HG03045 (cell line): ENCODE results near the gene PPP4R2.

ENCODE experiments used
- ATAC-seq: cut with Tn5 transposase; IDR thresholded peaks from one replicate; pipeline ENCODE4 v1.9.1; 2021; ENCODE audit warnings: mild to moderate bottlenecking, moderate library complexity; ENCODE audit not compliant: unreplicated experiment

Gene PPP4R2

DNA sequence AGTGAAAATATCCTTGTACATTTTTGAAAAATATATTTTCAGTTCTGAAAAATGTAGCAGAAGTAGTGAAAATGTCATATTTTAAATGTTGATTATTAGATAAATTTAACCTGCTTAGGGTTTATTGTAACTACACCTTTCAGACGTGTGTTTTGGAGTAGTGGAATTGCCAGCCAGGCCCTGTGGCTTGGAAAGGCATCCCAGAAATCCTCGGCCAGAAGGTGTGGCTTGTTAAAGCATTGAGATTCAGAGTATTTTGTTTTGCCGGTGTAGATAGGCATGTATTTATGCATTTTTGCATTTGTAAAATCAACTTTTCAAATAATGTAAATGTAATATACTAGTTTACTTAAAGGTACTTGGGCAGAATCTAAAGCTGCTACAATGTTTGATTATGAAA is 71.8 kb downstream of the PPP4R2 start:
- ATAC-seq: no peak

DNA sequence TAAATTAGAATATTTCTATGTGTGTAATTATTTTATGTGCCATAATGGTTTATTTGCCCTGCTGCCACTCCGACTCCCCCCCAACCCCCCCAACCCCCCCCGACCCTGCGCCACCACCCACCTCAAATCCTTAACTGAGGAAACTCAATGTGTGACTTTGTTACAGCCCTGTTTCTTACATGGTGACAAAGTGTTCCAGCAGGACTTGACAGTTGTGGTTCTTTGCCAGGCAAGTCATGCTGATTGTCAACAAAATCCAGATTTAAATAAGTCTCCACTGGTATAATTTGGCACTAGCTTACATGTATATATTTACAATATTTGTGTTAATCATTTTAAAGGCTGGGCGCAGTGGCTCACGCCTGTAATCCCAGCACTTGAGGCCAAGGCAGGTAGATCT is 72.6 kb downstream of the PPP4R2 start:
- ATAC-seq: no peak

DNA sequence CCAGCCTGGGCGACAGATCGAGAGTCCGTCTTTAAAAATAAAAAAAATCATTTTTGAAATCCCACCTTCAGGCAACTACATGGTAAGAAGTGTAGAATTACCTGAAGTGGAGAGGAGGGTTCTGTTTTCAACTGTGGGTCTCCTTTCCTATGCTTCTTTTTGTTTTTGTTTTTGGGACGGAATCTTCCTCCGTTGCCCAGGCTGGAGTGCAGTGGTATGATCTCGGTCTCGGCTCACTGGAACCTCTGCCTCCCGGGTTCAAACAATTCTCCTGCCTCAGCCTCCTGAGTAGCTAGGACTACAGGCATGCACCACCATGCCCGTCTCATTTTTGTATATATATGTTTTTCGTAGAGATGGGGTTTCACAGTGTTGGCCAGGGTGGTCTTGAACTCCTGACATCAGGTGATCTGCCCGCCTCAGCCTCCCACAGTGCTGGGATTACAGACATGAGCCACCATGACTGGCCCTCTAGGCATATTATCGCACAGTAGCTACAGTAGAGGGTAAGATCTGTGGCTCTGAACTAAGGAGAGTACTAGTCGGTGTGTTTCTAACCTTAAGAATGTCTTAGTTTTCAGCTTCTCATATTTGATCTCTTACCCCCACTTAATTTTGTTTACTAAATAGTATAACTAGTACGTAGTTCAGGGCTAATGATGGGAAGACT is 73.3 kb downstream of the PPP4R2 start:
- ATAC-seq: no peak

DNA sequence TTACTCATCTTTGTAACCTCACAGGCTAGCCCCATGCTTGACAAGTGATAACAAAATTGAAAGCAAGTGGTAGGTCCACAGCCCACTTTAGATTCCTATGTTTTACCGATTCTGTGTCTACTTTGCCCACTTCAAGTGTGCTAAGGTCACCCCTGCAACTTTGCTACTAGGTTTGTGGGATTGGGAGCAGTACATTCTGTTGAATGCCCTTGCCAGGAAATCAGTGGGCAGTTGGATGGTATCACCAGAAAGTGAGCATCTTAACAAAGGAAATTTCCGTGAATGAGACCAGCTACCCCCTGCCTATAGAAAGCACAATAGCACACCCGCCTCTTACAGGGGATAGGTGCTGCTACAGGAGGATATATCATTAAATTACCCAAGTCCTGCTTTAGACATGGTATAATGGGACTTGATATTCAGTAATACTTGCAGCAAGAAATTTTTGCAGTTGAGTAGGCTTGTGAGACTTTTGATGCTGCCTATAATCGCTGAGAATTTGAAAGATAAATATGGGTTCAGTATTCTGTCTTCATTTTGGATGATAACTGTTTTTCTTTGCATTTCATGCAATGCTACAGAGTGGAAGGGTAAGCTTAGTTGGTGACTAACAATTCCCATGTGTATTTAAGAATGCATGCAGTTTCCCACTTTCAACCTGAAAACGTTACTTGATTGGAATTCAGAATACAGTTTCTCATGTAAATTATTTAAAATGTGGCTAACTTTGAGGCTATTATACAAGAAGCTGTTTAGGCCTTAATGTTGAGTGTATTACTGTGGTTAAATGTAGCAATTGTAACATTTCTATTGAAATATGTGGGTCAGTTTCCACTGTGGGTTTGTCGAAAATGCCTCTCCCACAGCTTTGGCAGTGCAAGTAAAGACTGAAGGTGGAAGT is 74.3 kb downstream of the PPP4R2 start:
- no peak for ATAC-seq

DNA sequence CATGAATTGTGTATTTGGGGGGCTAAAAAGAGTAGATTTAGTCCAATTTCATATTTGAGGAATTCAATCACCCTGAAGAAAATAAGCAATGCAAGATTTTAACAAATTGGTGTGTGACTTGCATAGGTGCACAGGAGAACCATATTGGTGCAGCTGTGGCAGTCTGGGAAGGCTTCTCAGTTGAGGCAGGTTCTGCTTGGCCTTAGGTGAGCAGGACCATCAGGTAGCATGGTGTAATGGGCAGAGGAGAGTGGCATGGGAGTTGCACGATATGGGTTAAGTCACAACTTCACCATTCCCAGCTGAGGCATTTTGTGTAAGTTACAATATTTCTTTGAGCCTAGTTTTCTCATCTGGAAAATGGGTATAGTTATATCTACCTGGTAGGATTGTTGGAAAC is 75.3 kb downstream of the PPP4R2 start:
- no peak for ATAC-seq

DNA sequence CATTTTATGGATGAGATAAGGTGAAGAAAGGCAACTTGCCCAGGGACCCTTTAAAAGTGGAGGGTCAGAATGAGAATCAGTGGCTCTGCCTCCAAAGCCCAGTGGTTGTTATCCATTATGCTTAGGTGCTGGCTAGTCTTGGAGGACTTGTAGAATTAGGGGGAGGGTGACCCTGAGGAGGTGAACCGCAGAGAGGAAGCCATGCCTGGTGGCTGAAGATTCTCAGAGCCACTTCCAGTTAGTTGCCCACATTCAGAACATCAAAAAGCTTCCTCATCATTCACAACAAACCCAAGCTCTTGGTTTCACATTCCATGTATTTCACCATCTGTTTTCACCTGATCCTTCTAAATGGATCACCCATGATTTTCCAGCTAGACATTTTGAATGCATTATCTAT is 76.0 kb downstream of the PPP4R2 start:
- no peak for ATAC-seq

DNA sequence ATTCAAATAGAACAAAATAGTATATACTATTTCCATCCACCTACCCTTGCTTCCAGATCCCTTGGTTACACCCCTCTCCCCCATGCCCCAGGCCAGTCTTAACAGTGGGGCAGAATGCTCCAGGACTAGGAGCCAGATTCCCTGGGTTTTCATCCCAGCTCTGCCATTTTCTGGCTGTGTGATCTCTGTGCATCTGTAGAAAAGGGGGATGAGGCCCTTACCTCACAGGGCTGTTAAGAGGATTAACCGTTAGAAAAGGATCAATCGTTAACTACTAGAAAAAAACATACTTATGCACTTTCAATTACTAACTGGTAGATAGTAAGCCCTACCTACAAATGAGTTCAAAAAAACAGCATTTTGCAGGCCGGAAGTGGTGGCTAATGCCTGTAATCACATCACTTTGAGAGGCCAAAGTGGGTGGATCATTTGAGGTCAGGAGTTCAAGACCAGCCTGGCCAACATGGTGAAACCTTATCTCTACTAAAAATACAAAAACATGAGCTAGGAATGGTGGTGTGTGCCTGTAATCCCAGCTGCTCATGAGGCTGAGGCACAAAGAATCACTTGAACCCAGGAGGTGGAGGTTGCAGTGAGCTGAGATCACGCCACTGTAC is 76.6 kb downstream of the PPP4R2 start:
- no peak for ATAC-seq

DNA sequence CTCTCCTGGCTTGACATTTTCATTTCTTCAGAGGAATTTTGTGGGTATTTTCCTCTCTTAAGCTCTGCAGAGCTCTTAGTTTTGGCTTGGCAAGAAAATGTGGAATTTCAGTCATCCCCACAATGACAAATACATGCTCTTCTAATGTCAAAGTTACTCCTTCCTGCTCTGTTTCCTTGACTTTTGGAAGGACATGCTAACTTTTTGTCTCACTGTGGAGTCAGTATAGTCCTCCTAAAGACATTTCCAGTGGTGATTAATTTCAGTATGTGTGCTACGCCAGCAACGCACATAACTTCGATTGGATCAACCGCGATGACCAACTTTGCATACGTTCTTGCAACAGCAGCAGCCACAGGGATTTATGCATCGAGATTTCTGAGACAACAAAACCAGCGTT is 78.2 kb downstream of the PPP4R2 start:
- ATAC-seq: no peak

DNA sequence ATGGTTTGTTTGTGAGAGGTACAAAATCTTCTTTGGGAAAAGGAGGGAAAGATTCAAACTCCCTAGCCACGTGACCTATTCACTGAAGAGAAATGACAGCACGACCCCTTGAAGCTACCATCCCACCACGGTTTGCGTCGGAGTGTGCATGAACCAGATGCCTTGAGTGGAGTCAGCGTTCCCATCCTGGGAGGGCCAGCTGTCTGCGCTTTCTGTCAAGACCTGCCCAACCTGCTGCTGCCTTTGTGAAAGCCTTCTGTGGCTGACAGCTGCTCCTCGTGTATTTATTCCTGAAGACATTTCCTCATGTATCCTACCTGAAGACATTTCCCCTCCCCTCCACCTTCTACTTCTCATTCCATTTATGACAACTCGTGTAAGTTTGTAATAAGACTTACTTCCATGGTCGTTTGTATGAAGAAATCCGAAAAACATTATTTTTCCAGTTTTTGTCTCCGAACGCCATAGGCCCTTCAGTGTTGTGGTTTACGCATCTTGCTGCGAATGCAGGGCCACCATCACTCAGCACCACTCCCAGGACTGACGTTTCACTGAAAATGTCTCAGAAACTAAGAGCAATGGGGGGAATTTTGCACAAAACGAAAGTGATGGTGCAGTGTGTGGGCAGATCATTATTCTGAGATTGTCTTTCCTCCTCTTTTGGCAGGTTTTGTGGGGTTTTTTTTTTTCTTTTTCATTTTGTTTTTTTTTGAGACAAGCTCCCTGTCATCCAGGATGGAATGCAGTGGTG is 83.8 kb downstream of the PPP4R2 start:
- no peak for ATAC-seq

DNA sequence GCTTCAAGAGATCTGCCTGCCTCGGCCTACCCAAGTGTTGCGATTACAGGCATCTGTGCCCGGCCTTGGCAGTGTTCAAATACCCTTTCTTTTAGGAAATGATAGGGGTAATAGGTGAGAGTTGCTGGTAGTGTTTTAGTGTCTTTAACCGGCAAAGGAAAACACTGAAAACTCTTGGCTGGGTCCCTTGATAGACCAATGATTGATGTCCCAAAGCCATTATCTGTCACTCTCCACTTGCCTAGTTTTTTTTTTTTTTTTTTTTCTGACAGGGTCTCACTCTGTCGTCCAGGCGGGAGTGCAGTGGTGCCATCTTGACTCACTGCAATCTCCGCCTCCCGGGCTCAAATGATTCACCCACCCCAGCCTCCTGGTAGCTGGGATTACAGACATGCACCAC is 84.5 kb downstream of the PPP4R2 start:
- no peak for ATAC-seq

DNA sequence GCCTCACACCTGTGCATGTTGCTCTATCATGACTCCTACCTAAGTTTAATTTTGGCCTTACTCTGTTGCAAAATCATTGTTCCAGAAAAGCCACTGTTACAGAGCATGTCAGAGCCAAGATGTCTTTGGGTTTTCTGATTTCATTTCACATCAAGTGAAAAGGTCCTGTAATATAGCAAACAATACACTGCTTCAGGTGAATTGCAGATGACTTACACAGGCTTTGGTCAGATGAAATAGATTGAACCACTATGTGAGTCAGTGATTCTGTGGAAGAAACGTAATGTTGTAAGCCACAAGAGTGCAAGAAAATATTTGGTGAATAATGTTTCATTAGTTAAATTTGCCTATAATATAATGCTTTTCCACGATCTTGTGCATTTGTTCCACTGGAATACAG is 87.6 kb downstream of the PPP4R2 start:
- ATAC-seq: no peak

DNA sequence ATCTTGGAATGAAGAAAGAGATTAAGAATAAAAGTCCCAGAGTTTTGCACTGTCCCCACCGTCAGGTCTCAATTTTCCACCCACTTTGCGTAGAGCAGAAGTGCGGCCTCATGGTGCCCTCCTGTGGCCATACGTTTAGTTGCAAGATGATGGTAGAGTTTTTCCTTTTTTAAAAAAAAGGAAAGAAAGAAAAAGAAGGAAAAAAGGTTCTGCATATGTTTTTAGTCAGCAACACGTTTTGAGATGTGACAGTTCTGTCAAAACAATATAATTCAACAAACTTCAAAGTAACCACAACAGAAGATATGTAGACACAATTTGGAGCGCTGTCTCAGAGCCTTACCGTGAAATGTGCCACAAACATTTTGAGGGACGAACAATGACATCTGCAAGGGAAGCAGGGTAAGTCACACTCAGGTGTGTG is 89.5 kb downstream of the PPP4R2 start:
- no peak for ATAC-seq

DNA sequence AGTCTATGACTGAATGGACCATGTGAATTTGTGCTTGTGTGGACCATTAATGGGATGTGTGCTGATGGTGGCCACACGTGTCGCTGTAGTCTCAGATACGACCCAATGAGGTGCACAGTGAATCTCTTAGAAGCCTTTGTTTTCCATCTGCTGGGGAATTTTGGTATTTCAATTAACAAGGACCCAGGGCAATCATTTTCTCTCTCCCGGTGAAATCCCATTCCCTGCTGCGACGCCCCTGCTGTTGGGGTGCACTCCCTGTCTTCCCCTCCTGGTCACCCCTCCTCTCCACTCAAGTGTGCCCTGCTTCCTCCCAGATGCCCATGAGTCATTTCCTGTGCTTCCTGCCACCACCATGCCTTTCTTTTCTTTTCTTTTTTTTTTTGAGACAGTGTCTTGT is 97.5 kb downstream of the PPP4R2 start:
- no peak for ATAC-seq

DNA sequence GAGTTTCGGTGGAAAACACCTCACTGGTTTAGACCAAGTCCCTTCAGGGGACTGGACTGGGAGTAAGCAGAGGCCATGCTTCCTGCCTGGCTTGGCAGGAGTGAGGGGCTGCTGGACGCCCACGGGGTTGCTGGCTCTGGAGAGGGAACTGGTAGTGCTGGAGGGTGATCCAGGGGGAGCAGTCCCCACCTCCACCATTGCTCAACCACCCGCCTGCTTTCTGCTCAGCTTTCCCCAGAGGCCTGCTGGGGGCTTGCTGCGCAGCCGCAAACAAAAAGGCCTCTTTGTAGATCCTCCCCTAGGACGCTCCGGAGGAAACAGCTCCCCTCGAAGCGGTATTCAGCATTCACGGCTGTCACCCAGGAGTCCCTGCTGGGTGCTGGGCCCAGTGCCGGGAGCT is 98.3 kb downstream of the PPP4R2 start:
- ATAC-seq: no peak

DNA sequence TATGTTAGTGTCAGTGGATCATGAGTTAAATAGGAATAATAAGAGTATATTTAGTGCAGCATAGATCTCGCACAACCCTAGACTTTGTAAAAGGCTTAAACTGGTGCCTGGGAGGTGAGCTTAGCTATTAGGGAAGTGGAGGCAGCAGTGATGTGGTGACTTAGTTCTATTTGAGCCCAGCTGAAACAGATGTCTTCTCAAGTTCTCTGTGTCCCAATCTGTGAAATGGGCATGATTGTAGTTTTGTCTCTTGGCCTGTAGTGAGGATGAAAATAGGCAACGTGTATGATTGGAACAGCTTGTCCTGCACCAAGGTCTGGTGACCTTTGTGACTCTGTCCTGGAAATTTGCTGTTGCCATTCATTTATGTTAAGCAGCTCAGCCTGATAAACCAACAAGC is 99.6 kb downstream of the PPP4R2 start:
- no peak for ATAC-seq

DNA sequence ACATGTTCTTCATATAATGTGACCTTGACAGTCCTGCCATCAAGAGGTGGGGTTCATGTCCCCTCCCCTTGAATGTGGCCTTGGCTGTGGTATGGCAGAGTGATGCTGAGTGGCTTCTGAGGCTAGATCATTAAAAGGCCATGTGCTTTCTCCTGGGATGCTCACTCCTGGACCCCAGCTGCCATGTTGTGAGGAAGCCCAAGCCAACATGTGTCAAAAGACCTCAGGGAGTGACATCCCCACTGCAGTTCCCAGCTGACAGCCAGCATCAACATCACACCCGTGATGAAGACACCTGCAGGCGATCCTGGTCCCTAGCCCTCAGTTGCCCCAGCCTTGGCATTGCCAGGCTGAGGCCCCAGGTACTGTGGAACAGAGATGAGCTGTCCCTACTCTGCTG is 101.4 kb downstream of the PPP4R2 start:
- no peak for ATAC-seq

DNA sequence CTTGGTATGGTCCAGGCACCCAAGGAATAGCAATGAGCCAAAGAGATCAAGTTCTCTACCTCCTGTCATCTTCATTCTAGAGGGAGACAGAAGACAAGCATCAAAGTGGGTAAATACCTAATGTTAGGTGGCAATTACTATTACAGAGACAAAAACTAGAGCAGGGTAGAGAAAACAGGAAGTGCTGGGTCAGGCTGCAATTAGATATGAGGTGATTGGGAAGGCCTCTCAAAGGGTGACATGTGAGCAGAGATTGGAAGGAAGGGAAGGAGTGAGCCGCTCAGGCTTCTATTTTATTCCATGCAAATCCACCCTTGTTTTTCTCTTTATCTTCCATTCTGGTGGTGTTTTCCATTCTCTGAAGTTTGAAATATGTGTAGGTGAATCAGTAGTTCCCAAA is 102.3 kb downstream of the PPP4R2 start:
- no peak for ATAC-seq

DNA sequence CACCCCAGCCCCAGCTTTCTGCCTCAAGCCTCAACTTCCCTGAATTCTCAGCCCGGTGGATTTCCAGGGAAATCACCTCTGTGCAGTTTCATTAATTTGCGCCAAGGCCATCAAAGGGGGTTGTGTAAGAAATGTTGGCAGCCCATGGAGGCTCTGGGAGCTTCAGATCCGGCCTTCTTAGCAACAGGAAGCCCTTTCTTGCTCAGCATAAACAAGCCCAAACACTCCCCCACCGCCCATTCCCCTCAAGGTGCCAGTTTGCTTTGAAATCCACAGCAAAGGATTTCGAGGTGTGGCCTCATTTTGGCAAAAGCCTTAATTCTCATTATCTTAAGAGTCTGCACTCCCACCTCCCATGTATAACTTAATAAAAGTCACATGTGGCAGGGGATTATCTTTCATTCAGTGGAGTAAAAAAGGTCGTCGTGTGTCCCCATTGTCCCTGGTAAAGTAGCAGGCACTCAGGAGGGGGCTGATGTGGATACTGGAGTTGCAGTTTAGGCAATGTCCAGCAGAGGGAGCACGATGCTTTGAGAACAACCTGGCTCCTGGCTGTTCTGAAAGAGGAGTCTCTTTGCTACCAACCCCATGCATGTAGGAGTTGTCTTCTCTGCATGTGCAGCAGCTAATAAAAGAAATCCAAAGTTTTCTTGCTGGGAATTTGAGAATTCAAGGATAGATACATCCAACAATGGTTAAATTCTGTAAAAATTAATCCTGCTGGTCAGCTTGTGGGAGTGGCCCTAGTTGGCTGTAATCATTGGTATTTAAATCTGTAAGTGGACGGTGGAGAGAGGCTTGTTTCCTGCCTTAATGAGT is 104.3 kb downstream of the PPP4R2 start:
- no peak for ATAC-seq

DNA sequence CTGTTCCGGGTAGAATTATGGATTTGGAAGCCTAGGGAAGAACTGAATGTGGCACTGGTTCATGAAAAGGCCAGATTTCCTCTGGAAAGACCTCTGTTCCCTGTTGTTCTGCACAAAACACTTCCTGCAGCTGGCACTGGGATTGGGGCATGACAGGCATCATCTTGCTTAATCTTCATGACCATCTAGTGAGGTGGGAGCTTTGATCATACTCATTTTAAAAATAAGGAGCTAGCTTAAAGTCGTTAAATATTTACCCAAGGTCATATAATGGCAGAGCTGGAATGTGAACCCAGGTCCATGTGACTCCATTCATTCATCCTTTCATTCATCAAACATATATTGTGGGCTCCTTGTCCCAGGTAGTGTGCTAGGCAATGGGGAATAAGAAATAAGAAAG is 105.3 kb downstream of the PPP4R2 start:
- no peak for ATAC-seq

DNA sequence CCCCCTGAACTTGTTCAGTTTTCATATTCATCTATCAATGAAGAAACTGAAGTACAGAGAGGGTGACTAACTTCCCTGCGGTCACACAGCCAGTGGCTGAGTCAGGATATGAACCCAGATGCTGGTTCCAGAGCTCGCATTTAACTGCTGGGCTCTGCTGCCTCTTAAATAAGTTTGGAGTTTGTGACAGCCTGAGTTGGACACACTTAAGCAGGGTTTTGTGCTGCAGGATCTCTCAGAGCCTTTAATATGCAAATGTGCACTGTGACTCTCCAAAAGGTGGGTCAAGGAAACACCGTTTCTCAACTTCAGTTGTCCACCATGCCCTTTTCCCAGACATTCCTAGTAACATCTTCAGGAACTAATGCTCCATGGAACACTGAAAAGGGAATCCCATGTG is 110.6 kb downstream of the PPP4R2 start:
- no peak for ATAC-seq
